Endothelial cell (in vitro differentiated cells): ENCODE data around the gene HYAL1. TPM values are rescaled to one million over a fixed set of nuclear protein-coding genes. Genes with fewer than 3 reads are reported as not detected.
A peak's percentile ranks its signal among the peaks of the same experiment; 100 is the strongest.

Source experiments
- DNase-seq: peaks from one replicate; pipeline ENCODE4 v3.0.0; 2021; ENCODE audit warnings: low spot score
- H3K27ac Mint-ChIP-seq: one replicate; pipeline ENCODE4 v1.8.0; 2021; ENCODE audit warnings: mixed read lengths, inconsistent platforms; ENCODE audit not compliant: unreplicated experiment
- H3K27me3 Mint-ChIP-seq: one replicate; pipeline ENCODE4 v1.8.0; 2021; ENCODE audit warnings: mild to moderate bottlenecking, moderate library complexity, mixed read lengths, inconsistent platforms; ENCODE audit not compliant: unreplicated experiment
- H3K36me3 Mint-ChIP-seq: one replicate; pipeline ENCODE4 v1.8.0; 2021; ENCODE audit warnings: mild to moderate bottlenecking, low read depth, mixed read lengths, inconsistent platforms; ENCODE audit not compliant: unreplicated experiment
- H3K4me1 Mint-ChIP-seq: one replicate; pipeline ENCODE4 v1.8.0; 2021; ENCODE audit warnings: mild to moderate bottlenecking, mixed read lengths, inconsistent platforms; ENCODE audit not compliant: unreplicated experiment
- H3K4me3 Mint-ChIP-seq: one replicate; pipeline ENCODE4 v1.8.0; 2021; ENCODE audit warnings: mild to moderate bottlenecking, mixed read lengths, inconsistent platforms; ENCODE audit not compliant: unreplicated experiment
- H3K9me3 Mint-ChIP-seq: one replicate; pipeline ENCODE4 v1.8.0; 2021; ENCODE audit warnings: mixed read lengths, inconsistent platforms; ENCODE audit not compliant: unreplicated experiment
- total RNA-seq: library from RNA; stranded (reverse); fragmentation: NEBNext Ultra II Directional; extraction: Animal tissue kit (Norgen Biotek cat#: 25700); gene quantifications from one replicate; pipeline ENCODE4 v1.2.1, GENCODE V29; 2021; ENCODE audit not compliant: unreplicated experiment
- TF ChIP-seq, protein P1 (sequence below): fragments of 200-600 bp; sonication (generic); IDR thresholded peaks from one replicate; pipeline ENCODE4 v1.5.0; 2021; ENCODE audit warnings: antibody characterized with exemption; ENCODE audit not compliant: unreplicated experiment

The HYAL1 gene
- total RNA-seq, 1 donor from 2014 or later: 1.6 TPM

DNA sequence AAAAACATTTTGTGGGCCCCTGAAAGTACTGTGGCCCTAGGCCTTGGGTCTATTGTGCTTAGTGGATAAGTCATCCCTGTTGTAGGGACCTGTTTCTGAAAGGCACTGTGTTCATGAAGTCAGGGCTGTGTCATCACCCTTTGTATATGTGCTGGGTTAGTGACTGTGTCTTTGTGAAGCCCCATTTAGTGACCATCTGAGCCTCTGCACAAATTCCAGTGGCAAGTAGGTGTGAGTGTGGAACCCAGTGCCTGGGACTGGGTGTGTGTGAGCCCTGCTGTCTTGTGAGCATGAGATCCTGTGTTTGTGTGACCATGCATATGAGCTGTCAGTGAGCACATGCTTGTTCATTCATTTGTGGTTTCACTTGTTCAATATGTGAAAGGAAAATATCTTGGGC, 1.2 kb upstream of the HYAL1 start:
- DNase-seq: no peak
- H3K9me3 Mint-ChIP-seq: no peaks in the 10 kb centered on the region
- peaks cover 9% of the 10 kb centered on the region for H3K4me1 Mint-ChIP-seq
- TF ChIP-seq, protein P1, sequence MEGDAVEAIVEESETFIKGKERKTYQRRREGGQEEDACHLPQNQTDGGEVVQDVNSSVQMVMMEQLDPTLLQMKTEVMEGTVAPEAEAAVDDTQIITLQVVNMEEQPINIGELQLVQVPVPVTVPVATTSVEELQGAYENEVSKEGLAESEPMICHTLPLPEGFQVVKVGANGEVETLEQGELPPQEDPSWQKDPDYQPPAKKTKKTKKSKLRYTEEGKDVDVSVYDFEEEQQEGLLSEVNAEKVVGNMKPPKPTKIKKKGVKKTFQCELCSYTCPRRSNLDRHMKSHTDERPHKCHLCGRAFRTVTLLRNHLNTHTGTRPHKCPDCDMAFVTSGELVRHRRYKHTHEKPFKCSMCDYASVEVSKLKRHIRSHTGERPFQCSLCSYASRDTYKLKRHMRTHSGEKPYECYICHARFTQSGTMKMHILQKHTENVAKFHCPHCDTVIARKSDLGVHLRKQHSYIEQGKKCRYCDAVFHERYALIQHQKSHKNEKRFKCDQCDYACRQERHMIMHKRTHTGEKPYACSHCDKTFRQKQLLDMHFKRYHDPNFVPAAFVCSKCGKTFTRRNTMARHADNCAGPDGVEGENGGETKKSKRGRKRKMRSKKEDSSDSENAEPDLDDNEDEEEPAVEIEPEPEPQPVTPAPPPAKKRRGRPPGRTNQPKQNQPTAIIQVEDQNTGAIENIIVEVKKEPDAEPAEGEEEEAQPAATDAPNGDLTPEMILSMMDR: no peak
- H3K4me3 Mint-ChIP-seq: no peak overlapping the region
- no peak overlapping the region for H3K27ac Mint-ChIP-seq
- H3K36me3 Mint-ChIP-seq: peaks cover under 1% of the 10 kb centered on the region
- H3K27me3 Mint-ChIP-seq: peaks cover 5% of the 10 kb centered on the region

DNA sequence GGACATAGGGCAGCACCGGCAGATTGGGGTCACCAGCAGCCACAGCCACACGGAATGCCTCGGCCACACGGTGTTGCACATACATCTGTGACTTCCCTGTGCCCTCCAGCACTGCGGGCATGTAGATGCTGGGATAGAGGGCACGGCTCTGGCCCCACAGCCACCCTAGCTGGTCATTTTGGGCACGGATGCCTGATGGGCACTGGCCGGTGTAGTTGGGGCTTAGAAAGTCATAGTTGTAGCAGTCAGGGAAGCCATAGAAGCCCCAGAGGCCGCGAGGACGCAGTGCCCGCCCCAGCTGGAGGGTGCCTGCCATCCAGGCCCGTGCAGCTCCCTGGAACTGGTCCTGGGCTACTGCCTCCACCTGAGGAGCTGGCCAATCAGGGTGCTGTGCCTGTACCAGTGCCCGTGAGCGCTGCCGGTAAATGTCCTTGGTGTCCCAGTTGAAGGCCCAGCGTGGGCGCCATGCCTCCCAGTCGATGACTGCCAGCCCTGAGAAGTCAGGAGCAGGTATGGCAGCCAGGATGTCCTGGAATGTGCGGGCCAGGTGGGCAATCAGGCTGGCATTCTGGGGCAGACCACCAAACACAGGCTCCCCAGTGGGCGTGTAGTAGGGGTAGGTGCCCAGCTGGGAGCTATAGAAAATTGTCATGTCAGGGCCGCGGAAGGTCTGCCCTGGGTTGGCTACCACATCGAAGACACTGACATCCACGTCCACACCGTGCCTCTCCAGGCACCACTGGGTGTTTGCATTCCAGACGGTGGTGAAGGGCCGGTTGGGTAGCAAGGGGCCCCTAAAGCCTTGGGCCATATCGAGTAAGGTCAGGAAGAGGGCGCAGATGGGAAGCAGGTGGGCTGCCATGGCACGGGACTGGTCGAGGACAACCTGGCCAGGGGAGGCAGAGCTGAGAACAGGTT, 1.0 kb downstream of the HYAL1 start:
- no peak overlapping the region for H3K27ac Mint-ChIP-seq
- no peaks in the 10 kb centered on the region for H3K9me3 Mint-ChIP-seq
- H3K4me1 Mint-ChIP-seq: peaks cover 12% of the 10 kb centered on the region
- DNase-seq: no peak
- peak overlapping the region; percentile 47 for H3K4me3 Mint-ChIP-seq
- H3K27me3 Mint-ChIP-seq: peaks cover 5% of the 10 kb centered on the region
- TF ChIP-seq, protein P1: no peak
- no peaks in the 10 kb centered on the region for H3K36me3 Mint-ChIP-seq

DNA sequence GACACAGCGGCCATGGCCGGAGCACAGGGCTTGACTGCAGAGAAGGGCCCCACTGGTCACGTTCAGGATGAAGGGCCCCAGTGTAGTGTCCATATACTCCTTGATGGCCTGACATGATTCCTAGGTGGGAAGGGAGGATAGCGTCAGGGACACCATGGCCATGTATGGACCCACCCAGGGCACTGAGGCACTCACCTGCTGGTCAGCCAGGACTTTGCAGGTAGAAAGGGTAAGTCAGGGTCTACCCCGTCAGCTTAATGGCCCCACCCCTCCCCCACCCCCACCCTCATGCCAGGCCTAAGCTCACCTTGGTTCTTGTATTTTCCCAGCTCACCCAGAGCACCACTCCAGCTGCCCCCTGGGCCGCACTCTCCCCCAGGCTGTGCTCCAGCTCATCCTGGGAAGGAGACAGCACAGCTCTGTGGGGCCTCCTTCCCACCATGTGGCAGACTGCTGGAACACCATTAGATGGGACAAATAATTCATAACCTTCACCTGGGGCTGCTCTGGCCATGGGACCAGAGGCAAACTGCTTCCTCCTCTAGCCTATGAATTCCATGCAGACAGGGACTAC, 2.6 kb downstream of the HYAL1 start:
- Mint-ChIP-seq H3K27ac (peak overlapping the region; percentile 70), H3K27me3 (peaks cover 5% of the 10 kb centered on the region), H3K4me1 (peaks cover 12% of the 10 kb centered on the region), H3K4me3 (peak overlapping the region; percentile 96), H3K36me3 (no peaks in the 10 kb centered on the region), H3K9me3 (no peaks in the 10 kb centered on the region)
- no peak for DNase-seq
- TF ChIP-seq, protein P1: no peak

DNA sequence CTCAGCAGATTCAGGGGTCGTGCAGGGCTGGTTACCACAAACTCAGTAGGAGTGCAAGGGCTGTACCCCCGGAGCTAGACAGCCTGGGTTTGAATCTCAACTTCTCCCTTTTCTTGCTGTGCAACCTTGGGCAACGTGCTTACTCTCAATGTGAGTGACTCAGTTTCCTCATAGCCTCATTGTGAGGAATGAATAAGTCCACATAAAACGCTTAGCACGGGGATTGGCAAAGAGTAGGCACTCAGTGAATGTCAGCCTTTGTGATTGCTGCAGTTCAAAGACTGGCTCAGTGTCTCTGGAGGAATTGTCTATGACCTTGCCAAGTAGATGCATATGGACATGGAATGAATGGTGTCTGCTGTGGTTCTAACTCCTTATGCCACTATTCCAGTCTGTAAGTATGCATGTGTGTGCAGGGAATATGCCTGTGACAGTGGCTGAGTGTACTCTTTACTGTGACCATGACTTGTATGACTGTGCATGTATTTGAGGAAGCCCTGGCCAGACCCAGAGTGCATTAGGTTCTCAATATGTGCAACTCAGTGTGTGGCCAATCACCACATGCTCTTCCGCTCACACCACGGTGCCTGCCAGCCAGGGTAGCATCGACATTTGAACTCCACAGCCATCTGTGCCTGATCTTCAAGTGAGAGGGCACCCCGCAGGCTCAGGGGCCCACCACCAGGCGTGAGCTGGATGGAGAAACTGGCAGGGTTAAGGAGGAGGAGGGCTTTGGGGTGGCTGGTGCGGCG, 3.3 kb downstream of the HYAL1 start:
- no peaks in the 10 kb centered on the region for H3K9me3 Mint-ChIP-seq
- H3K4me3 Mint-ChIP-seq: peak overlapping the region; percentile 96
- TF ChIP-seq, protein P1: no peak
- H3K27me3 Mint-ChIP-seq: peaks cover 4% of the 10 kb centered on the region
- no peaks in the 10 kb centered on the region for H3K36me3 Mint-ChIP-seq
- peak overlapping the region; percentile 70 for H3K27ac Mint-ChIP-seq
- peaks cover 12% of the 10 kb centered on the region for H3K4me1 Mint-ChIP-seq
- DNase-seq: no peak
